ENCODE results near the gene MRPS33.
"Not testable (repeated sequence)": the region's sequence is repeated elsewhere in the genome, so short reads cannot be mapped to it uniquely, and the experiment has no call there.

Gene MRPS33

DNA sequence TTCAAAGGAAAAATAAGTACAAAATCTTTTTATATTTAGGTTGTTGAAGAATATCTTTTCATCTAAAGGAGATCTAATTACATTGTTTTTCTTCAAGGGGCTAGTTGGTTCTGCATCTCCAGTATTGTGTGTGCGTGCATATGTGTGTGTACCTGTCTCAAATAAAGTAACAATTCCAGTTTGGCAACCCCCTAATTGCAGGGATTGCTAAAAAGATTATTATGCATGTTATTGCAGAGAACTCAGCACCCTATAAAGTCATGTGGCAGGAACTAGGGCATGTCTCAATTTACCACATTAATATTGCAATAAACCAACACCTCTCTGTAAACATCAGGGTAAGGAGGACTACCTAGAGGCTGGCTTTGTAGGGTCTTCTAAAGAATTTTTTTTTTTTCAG is 37.0 kb downstream of the MRPS33 start:
- WGBS = 100% methylated on average over 1 of the region's 1 CpG
- Histone ChIP-seq H3K27me3 (ENCODE audit: insufficient read depth, low read length) (no peaks in the 10 kb centered on the region), H3K9ac (ENCODE audit: low read depth, low read length) (no peak overlapping the region), H3K4me1 (ENCODE audit: insufficient read depth, low read length) (no peaks in the 10 kb centered on the region), H3K9me3 (ENCODE audit: insufficient read depth, low read depth, low read length) (no peaks in the 10 kb centered on the region), H3K4me3 (ENCODE audit: low read length) (no peak overlapping the region), H3K36me3 (ENCODE audit: insufficient read depth, low read length) (no peaks in the 10 kb centered on the region), H3K27ac (ENCODE audit: low read depth, low read length) (no peak overlapping the region)

GRCh38 chr7:140972876-140973829 is 41.6 kb downstream of the MRPS33 start:
- no peak overlapping the region for H3K4me3 ChIP-seq (ENCODE audit: low read length)
- no peaks in the 10 kb centered on the region for H3K4me1 ChIP-seq (ENCODE audit: insufficient read depth, low read length)
- WGBS = 92% methylated on average over 9 of the region's 9 CpGs
- no peaks in the 10 kb centered on the region for H3K36me3 ChIP-seq (ENCODE audit: insufficient read depth, low read length)
- no peak overlapping the region for H3K27ac ChIP-seq (ENCODE audit: low read depth, low read length)
- no peak overlapping the region for H3K9ac ChIP-seq (ENCODE audit: low read depth, low read length)
- no peaks in the 10 kb centered on the region for H3K27me3 ChIP-seq (ENCODE audit: insufficient read depth, low read length)
- no peaks in the 10 kb centered on the region for H3K9me3 ChIP-seq (ENCODE audit: insufficient read depth, low read depth, low read length)

- Histone ChIP-seq H3K4me3 (ENCODE audit: low read length) (no peak overlapping the region), H3K27ac (ENCODE audit: low read depth, low read length) (no peak overlapping the region), H3K27me3 (ENCODE audit: insufficient read depth, low read length) (no peaks in the 10 kb centered on the region), H3K4me1 (ENCODE audit: insufficient read depth, low read length) (no peaks in the 10 kb centered on the region), H3K36me3 (ENCODE audit: insufficient read depth, low read length) (no peaks in the 10 kb centered on the region), H3K9me3 (ENCODE audit: insufficient read depth, low read depth, low read length) (no peaks in the 10 kb centered on the region), H3K9ac (ENCODE audit: low read depth, low read length) (no peak overlapping the region)
- 93% methylated on average over 1 of the region's 2 CpGs for WGBS
These were observed 42.4 kb downstream of the MRPS33 start for GRCh38 chr7:140972344-140972743.

GRCh38 chr7:140967438-140967837 is 47.3 kb downstream of the MRPS33 start:
- no peaks in the 10 kb centered on the region for H3K36me3 ChIP-seq (ENCODE audit: insufficient read depth, low read length)
- H3K4me3 ChIP-seq (ENCODE audit: low read length) = no peak overlapping the region
- H3K9me3 ChIP-seq (ENCODE audit: insufficient read depth, low read depth, low read length) = no peaks in the 10 kb centered on the region
- WGBS = 75% methylated on average over 2 of the region's 2 CpGs
- H3K9ac ChIP-seq (ENCODE audit: low read depth, low read length) = no peak overlapping the region
- H3K27me3 ChIP-seq (ENCODE audit: insufficient read depth, low read length) = no peaks in the 10 kb centered on the region
- H3K27ac ChIP-seq (ENCODE audit: low read depth, low read length) = no peak overlapping the region
- H3K4me1 ChIP-seq (ENCODE audit: insufficient read depth, low read length) = no peaks in the 10 kb centered on the region

GRCh38 chr7:140966561-140967233 is 48.1 kb downstream of the MRPS33 start:
- Histone ChIP-seq H3K4me1 (ENCODE audit: insufficient read depth, low read length) (no peaks in the 10 kb centered on the region), H3K4me3 (ENCODE audit: low read length) (no peak overlapping the region), H3K36me3 (ENCODE audit: insufficient read depth, low read length) (no peaks in the 10 kb centered on the region), H3K9me3 (ENCODE audit: insufficient read depth, low read depth, low read length) (no peaks in the 10 kb centered on the region), H3K9ac (ENCODE audit: low read depth, low read length) (no peak overlapping the region), H3K27ac (ENCODE audit: low read depth, low read length) (no peak overlapping the region), H3K27me3 (ENCODE audit: insufficient read depth, low read length) (no peaks in the 10 kb centered on the region)
- 78% methylated on average over 5 of the region's 5 CpGs for WGBS

- H3K4me3 ChIP-seq (ENCODE audit: low read length) = no peak overlapping the region
- H3K4me1 ChIP-seq (ENCODE audit: insufficient read depth, low read length) = no peaks in the 10 kb centered on the region
- 0 out of 2 replicates have a peak, but pooled peaks cover 4% of the 10 kb centered on the region for H3K9me3 ChIP-seq (ENCODE audit: insufficient read depth, low read depth, low read length)
- H3K27ac ChIP-seq (ENCODE audit: low read depth, low read length) = no peak overlapping the region
- H3K36me3 ChIP-seq (ENCODE audit: insufficient read depth, low read length) = no peaks in the 10 kb centered on the region
- 95% methylated on average over 4 of the region's 4 CpGs for WGBS
- no peak overlapping the region for H3K9ac ChIP-seq (ENCODE audit: low read depth, low read length)
- no peaks in the 10 kb centered on the region for H3K27me3 ChIP-seq (ENCODE audit: insufficient read depth, low read length)
These were observed 53.6 kb downstream of the MRPS33 start for GRCh38 chr7:140961117-140961516.

DNA sequence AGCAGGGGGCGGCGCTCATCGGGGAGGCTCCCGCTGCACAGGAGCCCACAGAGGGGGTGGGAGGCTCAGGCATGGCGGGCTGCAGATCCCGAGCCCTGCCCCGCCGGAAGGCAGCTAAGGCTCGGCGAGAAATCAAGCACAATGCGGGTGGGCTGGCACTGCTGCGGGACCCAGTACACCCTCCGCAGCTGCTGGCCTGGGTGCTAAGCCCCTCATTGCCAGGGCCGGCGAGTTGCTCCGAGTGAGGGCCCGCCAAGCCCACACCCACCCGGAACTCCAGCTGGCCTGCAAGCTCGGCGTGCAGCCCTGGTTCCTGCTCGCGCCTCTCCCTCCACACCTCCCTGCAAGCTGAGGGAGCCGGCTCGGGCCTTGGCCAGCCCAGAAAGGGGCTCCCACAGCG is 57.8 kb downstream of the MRPS33 start:
- not testable (repeated sequence) for H3K9me3 ChIP-seq (ENCODE audit: insufficient read depth, low read depth, low read length); H3K4me1 ChIP-seq (ENCODE audit: insufficient read depth, low read length); H3K36me3 ChIP-seq (ENCODE audit: insufficient read depth, low read length); H3K27ac ChIP-seq (ENCODE audit: low read depth, low read length); H3K9ac ChIP-seq (ENCODE audit: low read depth, low read length); H3K4me3 ChIP-seq (ENCODE audit: low read length); H3K27me3 ChIP-seq (ENCODE audit: insufficient read depth, low read length)
- 97% methylated on average over 25 of the region's 25 CpGs for WGBS

Data from HUES64 (cell line).